Pons (tissue), 1 donor: ENCODE measurements around the gene ATP2C1.
"Not testable (repeated sequence)": the region's sequence is repeated elsewhere in the genome, so short reads cannot be mapped to it uniquely, and the experiment has no call there.

Source experiments
- DNase-seq: peaks from one replicate; pipeline ENCODE4 v3.0.0-alpha.2; 2016; ENCODE audit warnings: low spot score

The ATP2C1 gene

DNA sequence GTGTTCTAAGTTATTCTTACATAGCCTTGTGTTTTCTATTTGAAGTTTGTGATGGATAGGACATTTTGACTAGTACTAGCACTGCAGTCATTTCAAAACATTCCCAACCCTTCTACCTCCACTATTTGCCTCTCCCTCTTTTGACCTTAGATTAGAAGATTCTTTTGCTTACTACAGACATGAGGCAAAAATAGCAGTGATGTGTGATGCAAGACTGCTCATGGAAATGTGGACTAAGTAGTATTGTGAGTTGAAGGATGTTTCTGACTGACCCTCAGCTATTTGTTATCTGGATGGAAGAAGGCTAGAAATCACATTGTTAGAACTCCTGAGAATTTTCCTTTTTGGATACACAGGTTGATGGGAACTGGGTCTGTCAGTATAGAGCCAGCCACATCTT, 45.9 kb downstream of the ATP2C1 start:
- no peak for DNase-seq

DNA sequence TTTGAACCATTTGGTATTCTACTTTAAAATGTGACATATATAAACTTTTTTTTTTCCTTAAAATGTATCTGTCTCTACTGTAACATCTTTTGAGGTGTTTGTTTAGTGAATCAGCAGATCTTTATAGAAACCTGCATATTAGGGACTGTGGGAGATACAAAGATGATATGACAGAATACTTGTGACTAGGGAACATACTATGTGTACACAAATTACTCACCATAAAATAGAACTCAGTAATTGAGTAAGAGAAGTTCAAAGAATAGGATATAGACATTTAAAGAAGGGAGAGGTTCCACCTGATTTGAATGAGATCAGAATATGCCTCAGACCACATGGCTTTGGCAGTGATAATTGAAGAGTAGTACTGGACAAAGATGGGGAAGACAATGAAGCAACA, 47.9 kb downstream of the ATP2C1 start:
- no peak for DNase-seq

DNA sequence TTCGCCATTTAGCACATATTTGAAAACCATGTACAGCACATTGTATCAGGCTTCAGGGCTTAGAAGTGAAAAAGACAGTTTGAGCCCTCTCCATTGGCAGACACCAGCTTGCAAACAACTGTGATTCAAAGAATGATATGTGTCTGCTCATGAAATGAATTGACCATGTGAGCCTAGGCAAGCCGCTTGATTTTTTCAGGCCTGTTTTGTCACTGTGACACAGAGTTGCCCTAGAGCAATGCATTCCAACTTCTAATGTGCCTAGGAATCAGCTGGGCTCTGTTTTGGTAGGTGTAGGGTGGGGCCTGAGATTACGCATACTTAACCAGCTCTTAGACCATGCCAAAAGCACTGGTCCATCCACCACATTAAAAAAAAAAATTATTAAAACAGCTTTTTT, 53.0 kb downstream of the ATP2C1 start:
- DNase-seq = no peak

DNA sequence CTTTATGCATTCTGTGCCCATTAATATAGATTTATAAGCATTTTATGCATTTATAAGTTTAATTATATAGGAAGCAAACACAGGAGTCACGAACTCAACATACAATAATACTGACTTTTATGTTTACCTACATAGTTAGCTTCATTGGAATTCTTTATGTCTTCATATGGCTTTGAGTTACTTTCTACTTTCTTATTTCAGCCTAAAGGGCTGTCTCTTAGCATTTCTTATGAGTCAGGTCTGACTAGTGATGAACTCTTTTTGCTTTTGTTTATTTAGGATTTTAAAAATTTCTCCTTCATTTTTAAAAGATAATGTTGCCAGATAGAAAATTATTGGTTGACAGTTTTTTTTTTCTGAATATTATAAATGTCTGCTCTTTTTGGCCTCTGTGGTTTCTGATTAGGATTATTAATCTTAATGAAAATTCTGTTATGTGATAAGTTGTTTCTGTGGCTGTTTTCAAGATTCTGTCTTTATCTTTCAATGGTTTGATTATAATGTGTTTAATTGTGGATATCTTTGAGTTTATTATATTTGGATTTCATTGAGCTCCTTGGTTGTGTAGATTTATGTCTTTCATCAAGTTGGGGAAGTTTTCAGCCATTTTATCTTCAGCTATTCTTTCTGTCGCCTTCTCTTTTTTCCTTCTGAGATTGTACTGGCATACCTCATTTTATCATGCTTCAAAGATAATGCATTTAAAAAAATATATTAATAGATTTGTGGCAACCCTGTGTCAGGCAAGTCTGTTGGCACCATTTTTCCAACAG, 54.3 kb downstream of the ATP2C1 start:
- DNase-seq = no peak

DNA sequence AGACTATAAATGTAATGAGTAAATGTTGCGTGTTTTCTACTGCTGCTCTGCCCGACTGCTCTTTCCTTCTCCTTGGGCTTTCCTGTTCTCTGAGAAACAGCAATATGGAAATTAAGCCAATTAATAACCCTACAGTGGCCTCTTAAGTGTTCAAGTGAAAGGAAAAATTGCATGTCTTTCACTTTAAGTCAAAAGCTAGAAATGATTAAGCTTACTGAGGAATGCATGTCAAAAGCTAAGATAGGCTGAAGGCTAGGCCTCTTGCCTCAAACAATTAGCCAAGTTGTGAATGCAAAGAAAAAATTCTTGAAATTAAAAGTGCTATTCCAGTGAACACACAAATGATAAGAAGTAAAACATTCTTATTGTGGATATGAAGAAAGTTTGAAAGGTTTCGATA, 55.0 kb downstream of the ATP2C1 start:
- no peak for DNase-seq

DNA sequence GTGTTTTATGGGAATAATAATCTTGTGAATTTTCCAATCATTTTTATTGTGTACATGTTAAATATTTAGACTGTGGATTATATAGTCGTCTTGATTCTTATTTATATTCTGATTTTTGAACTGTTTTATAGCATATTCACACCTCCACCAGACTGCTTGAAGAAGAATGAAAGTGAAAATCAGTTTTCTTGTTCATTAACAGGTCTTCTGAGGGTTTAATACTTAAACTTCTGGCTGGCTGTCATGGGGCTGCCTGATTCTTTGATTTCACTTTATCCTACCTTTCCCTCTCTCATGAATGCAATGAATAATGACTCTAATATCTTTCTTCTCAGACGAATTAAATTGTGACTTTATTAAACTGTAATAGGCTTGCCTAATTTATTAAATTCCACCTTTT, 56.2 kb downstream of the ATP2C1 start:
- DNase-seq = no peak

DNA sequence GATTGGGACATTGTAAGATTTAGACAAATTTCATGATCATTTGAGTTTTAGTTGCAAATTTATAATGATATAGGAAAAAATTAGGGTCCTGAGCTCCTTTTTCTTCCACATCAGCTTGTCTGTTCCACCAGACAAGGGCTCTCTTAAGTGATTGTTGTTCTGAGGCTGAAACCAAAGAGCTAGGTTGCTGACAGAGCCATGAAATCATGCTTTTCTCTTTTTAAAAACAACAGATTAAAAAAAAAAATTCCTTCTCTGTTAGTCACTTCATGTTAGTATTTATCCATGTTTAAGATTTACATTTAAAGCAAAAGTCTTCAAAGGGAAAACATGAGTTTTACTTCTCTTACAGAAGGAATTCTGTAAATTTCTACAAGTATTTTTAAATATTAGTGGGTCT, 56.8 kb downstream of the ATP2C1 start:
- no peak for DNase-seq

GRCh38 chr3:130955481-130955880, 61.6 kb downstream of the ATP2C1 start:
- DNase-seq = no peak

DNA sequence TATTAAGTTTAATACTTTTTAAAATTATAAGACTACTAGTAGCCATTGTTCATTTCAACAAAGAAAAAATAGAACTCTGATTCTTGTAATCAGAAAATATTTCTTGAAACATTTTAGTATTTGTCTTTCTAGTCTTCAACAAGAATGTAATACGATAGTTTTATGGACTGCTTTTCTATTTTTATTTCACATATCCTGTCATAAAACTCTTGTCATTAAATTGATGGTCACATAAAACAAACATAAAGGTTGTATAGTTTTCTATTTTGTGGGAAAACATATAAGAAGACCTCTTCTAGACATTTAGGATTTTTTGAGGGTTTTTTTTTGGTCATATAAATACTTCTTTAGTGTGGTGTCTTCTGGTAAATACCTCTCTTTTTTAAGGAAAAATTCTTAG, 62.4 kb downstream of the ATP2C1 start:
- DNase-seq = no peak

- no peak for DNase-seq
These were observed 62.8 kb downstream of the ATP2C1 start for GRCh38 chr3:130956721-130957120.

DNA sequence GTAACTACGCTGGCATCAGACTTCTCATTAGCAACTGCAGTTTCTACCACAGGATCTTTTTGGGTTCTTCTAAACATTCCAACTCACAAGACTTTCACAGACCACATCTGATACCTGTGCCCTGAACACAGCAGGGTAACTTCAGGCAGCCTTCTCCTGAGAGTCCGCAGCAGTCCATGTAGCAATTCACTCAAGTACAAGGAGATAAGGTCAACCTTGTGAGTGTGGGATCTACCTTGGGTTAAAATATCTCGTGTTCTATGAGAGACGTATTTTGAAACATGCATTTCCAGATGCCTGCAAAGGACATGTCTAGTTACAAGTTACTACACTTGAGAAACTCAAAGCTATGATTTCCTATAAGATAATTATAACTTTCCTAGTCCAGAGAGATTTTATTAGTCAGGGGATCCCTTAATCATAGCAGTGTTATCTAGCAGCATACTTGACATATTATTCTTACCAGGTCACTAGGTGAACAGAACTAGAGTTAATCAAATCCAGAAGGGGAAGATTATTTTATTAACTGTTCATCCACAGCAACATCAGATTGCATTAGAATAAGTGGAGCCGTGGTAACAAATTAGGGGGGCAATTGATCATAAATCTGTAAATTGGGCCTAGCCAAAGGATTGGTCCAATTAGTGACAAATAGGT, 66.4 kb downstream of the ATP2C1 start:
- DNase-seq = no peak

- no peak for DNase-seq
These were observed 67.6 kb downstream of the ATP2C1 start for GRCh38 chr3:130961458-130961857.

DNA sequence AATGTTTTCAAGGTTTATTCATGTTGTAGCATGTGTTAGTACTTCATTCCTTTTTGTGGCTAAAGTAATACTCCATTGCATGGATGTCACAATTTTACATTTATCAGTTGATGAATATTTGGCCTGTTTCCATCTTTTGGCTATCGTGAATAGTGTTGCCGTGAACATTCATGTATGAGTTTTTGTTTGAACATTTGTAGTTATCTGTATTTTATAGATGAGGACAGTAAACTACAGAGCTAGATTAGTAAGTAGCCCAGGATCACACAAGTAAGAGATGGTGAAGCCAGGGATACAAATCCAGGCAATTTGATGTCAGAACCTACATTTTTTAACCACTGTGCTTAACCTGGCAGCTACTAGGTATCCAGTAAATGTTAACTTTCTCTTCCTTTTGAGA, 69.6 kb downstream of the ATP2C1 start:
- DNase-seq = no peak

DNA sequence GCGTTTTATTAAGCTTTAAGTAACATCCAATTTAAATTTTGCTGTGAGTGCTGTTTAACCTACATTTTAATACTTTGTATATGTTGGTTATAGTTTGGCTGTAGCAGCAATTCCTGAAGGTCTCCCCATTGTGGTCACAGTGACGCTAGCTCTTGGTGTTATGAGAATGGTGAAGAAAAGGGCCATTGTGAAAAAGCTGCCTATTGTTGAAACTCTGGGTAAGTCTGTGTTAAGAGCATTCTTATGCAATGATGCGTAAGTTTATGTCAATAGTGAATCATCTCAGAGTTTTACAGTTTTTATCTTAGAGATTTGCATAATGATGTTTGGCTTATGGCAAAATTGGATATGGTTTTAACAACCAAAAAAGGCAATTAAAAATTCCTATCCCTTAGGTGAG, 70.0 kb downstream of the ATP2C1 start:
- peak; percentile 91 for DNase-seq

DNA sequence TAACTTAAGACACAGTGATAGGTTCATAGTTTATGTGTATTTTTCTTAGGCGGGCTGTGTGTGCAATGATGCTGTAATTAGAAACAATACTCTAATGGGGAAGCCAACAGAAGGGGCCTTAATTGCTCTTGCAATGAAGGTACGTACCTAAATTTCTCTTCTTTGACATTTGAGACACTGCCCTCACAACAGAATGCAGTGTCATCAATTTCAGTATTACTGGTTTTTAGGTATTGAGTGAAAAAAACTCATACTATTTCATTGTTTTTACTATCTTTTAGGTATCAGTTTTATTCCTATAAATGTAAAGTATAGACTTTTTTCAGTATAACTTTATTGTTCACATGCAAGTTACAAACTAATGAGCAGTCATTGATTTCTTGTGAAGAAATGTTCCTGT, 73.4 kb downstream of the ATP2C1 start:
- no peak for DNase-seq

DNA sequence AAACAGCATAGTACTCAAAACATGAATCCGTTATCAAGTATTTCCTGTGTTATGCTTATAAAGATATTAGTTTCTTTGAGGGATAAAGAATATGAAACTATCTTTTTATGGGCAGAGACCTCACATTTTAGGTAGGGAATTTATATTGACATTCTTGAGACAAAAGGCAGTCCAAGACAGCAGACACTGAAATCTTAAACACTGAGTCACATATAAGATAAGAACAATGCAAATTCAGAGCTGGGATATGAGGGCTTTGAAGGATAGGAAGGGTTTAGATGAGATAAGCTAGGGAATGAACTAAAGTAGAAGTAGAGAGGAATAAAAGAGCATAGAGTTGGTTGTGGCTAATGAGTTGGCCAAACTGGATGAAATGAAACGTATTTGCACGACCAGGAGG, 74.3 kb downstream of the ATP2C1 start:
- no peak for DNase-seq

- no peak for DNase-seq
These were observed 75.7 kb downstream of the ATP2C1 start for GRCh38 chr3:130969621-130970020.

DNA sequence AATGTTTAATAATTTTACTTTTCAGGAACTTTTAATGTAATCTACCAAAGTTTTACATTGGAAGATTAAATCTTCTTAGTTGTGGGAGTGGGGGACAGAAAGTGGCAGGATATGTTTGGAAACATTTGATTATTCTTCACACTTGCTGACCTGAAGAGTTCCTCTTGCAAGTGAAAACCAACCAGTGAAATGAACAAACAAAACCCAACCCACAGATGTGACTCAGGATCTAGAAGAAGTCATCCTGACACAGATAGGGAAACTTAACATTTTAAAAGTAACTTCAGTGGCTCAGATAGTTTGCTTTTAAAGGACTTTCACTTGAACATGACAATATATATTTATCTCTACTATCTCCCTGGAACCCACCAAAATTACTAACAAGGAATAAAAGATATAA, 77.3 kb downstream of the ATP2C1 start:
- no peak for DNase-seq

DNA sequence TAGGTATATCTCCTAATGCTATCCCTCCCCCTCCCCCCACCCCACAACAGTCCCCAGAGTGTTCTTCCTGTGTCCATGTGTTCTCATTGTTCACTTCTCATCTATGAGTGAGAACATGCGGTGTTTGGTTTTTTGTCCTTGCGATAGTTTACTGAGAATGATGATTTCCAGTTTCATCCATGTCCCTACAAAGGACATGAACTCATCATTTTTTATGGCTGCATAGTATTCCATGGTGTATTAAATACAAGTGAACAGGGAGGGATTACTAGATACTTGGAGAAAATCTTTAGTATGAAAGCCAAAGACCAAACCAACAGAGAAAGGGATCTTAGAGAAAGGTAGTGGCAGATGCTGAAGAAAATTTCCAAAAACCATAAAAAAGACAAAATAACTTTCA, 78.7 kb downstream of the ATP2C1 start:
- DNase-seq = not testable (repeated sequence)

DNA sequence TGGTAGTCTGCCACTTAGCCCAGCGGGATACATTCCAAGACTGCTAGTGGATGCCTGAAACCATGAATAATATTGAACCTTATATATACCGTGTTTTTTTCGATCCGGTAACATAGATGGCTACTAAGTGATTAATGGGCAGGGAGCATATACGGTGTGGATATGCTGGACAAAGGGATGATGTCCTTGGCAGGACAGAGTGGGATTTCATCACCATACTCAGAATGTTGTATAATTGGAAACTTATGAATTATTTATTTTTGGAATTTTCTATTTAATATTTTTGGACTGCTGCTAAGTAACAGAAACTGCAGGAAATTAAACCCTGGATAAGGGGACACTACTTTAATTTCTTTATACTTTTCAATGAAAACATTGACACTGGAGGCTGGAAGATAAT, 79.5 kb downstream of the ATP2C1 start:
- DNase-seq = no peak

- no peak for DNase-seq
These were observed 80.3 kb downstream of the ATP2C1 start for GRCh38 chr3:130974201-130974600.

GRCh38 chr3:130975251-130975650, 81.4 kb downstream of the ATP2C1 start:
- DNase-seq = no peak

DNA sequence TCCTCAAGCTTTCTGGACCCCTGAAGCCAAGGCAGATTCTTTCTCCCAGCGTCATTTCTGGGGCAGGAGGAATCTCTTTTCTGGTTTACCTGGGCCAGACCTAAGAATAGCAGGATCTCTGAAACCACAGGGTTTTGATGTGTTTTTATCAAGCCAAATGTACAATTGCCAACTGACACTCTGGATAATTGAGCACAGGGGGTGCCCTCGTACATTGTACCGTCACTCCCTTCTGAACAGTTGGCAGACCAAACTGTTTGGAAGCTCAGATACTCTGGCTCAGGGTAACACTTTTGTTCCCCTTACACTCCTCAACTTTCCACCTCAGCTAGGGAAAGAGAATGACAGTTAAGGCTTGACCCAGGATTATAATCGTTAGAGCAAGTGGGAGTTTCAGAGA, 82.8 kb downstream of the ATP2C1 start:
- no peak for DNase-seq

GRCh38 chr3:130979117-130979516, 85.2 kb downstream of the ATP2C1 start:
- no peak for DNase-seq
